H1 (cell line): Measurements from ENCODE around the gene ACP2. TPM values are rescaled to one million over a fixed set of nuclear protein-coding genes. Genes with fewer than 3 reads are reported as not detected.

Source experiments
- CTCF ChIA-PET: fragments of 300-600 bp; sonication (Branson Sonifier 250); formaldehyde crosslinking; loops from one replicate; lab custom pipeline; 2021; ENCODE audit not compliant: partially characterized antibody; lab: Charles Lee
- POLR2A ChIA-PET: fragments of 300-600 bp; sonication (Branson Sonifier 250); formaldehyde crosslinking; loops from one replicate; lab custom pipeline; 2021; ENCODE audit warnings: inconsistent platforms; ENCODE audit not compliant: partially characterized antibody; lab: Charles Lee
- DNase-seq, 2 experiments: peaks; one replicate each; pipeline versions ENCODE4 v3.0.0 to v3.0.0-alpha.2; 2010 to 2022; ENCODE audit warnings: low spot score in 2 of 2, low read depth in 1 of 2, mixed read lengths in 1 of 2
- FAIRE-seq: peaks from 2 replicates; lab custom pipeline; 2011; peaks lifted over from hg19 to GRCh38; lab: Jason Lieb, UNC
- H2AFZ ChIP-seq: 2 replicates; pipeline ENCODE4 v1.8.1; 2012; ENCODE audit warnings: low read length, inconsistent platforms
- H2AK5ac ChIP-seq: 2 replicates; pipeline ENCODE4 v1.6.1; 2013; ENCODE audit warnings: low read depth, low read length
- H2BK120ac ChIP-seq: replicated peaks from 2 replicates; pipeline ENCODE3; 2013; ENCODE audit warnings: low read depth, low read length, inconsistent platforms
- H2BK12ac ChIP-seq: 2 replicates; pipeline ENCODE4 v1.6.1; 2013; ENCODE audit warnings: low read depth, low read length
- H2BK15ac ChIP-seq: 2 replicates; pipeline ENCODE4 v1.6.1; 2013; ENCODE audit warnings: low read length
- H2BK20ac ChIP-seq: 2 replicates; pipeline ENCODE4 v1.6.1; 2013; ENCODE audit warnings: low read length
- H2BK5ac ChIP-seq: 2 replicates; pipeline ENCODE4 v1.6.1; 2013; ENCODE audit warnings: low read depth, low read length
- H3K14ac ChIP-seq: 2 replicates; pipeline ENCODE4 v1.6.1; 2013; ENCODE audit warnings: inconsistent platforms; ENCODE audit not compliant: insufficient read length
- H3K18ac ChIP-seq: 2 replicates; pipeline ENCODE4 v1.6.1; 2013; ENCODE audit warnings: low read length; ENCODE audit errors: extremely low read depth
- H3K23ac ChIP-seq: 2 replicates; pipeline ENCODE4 v1.6.1; 2013; ENCODE audit warnings: inconsistent platforms; ENCODE audit not compliant: insufficient read length
- H3K23me2 ChIP-seq: 2 replicates; pipeline ENCODE4 v1.6.1; 2013; ENCODE audit warnings: low read depth, low read length
- H3K27ac ChIP-seq: 2 replicates; pipeline ENCODE4 v1.6.1; 2011; ENCODE audit warnings: low read depth, low read length, inconsistent platforms
- H3K27me3 ChIP-seq, 4 experiments: replicated peaks in 1 of 4; 1 replicate in 1 of 4; 2 replicates in 3 of 4; pipeline versions ENCODE4 v1.6.1 to v1.8.1; 2011 to 2013; ENCODE audit warnings: low read length in 3 of 4, mild to moderate bottlenecking in 3 of 4, inconsistent platforms in 2 of 4, mixed read lengths in 2 of 4, moderate library complexity in 1 of 4; ENCODE audit not compliant: control insufficient read depth in 3 of 4, insufficient read depth in 3 of 4; ENCODE audit errors: extremely low read depth in 1 of 4
- H3K36me3 ChIP-seq, 4 experiments: 2 replicates each; pipeline versions ENCODE4 v1.6.1 to v1.8.1; 2011 to 2013; ENCODE audit warnings: mild to moderate bottlenecking in 4 of 4, low read length in 3 of 4, moderate library complexity in 2 of 4, control low read depth in 1 of 4, inconsistent platforms in 1 of 4; ENCODE audit not compliant: insufficient read depth in 4 of 4, control insufficient read depth in 2 of 4
- H3K4ac ChIP-seq: replicated peaks from 2 replicates; pipeline ENCODE3; 2013; ENCODE audit warnings: low read length, low read depth, mixed read lengths, inconsistent platforms; ENCODE audit not compliant: insufficient read length
- H3K4me1 ChIP-seq, 4 experiments: replicated peaks in 1 of 4; 1 replicate in 1 of 4; 2 replicates in 3 of 4; pipeline versions ENCODE4 v1.6.1 to v1.8.1; 2011 to 2013; ENCODE audit warnings: low read length in 3 of 4, inconsistent platforms in 2 of 4, mixed read lengths in 1 of 4; ENCODE audit not compliant: insufficient read depth in 4 of 4, control insufficient read depth in 3 of 4
- H3K4me2 ChIP-seq, 2 experiments: 2 replicates each; pipeline versions ENCODE4 v1.6.1 to v1.8.1; 2011 to 2013; ENCODE audit warnings: low read depth in 2 of 2, low read length in 2 of 2, control low read depth in 1 of 2, inconsistent platforms in 1 of 2, mild to moderate bottlenecking in 1 of 2; ENCODE audit not compliant: insufficient read depth in 1 of 2
- H3K4me3 ChIP-seq, 4 experiments: fragments of 200-600, 300-600 bp in 1 of 4; sonication (generic), shearing (Covaris generic), sonication (Bioruptor Twin) in 1 of 4; 2 replicates each; pipeline versions ENCODE4 v1.5.1 to v1.8.1; 2011 to 2016; ENCODE audit warnings: low read length in 4 of 4, low read depth in 3 of 4, control low read depth in 2 of 4, inconsistent platforms in 2 of 4, mild to moderate bottlenecking in 2 of 4, mixed read lengths in 1 of 4, moderate library complexity in 1 of 4; ENCODE audit not compliant: insufficient read depth in 2 of 4; ENCODE audit errors: extremely low read depth in 1 of 4
- H3K56ac ChIP-seq: replicated peaks from 2 replicates; pipeline ENCODE3; 2013; ENCODE audit warnings: low read depth, mild to moderate bottlenecking, mixed read lengths, low read length, inconsistent platforms; ENCODE audit not compliant: insufficient read length
- H3K79me1 ChIP-seq: 2 replicates; pipeline ENCODE4 v1.6.1; 2013; ENCODE audit warnings: low read depth, low read length, control low read depth
- H3K79me2 ChIP-seq, 2 experiments: 2 replicates each; pipeline versions ENCODE4 v1.6.1 to v1.8.1; 2012 to 2013; ENCODE audit warnings: low read length in 2 of 2, mild to moderate bottlenecking in 2 of 2, inconsistent platforms in 1 of 2; ENCODE audit not compliant: insufficient read depth in 2 of 2, control insufficient read depth in 1 of 2
- H3K9ac ChIP-seq, 4 experiments: replicated peaks in 1 of 4; 1 replicate in 1 of 4; 2 replicates in 3 of 4; pipeline versions ENCODE4 v1.6.1 to v1.8.1; 2011 to 2013; ENCODE audit warnings: low read depth in 3 of 4, low read length in 3 of 4, control low read depth in 2 of 4, mild to moderate bottlenecking in 2 of 4, moderate library complexity in 2 of 4, inconsistent platforms in 1 of 4; ENCODE audit errors: extremely low read depth in 1 of 4
- H3K9me3 ChIP-seq, 2 experiments: 2 replicates each; pipeline versions ENCODE4 v1.6.1 to v1.8.1; 2012 to 2013; ENCODE audit warnings: mild to moderate bottlenecking in 2 of 2, moderate library complexity in 2 of 2, control low read depth in 1 of 2, inconsistent platforms in 1 of 2, low read depth in 1 of 2, low read length in 1 of 2, mixed read lengths in 1 of 2; ENCODE audit not compliant: insufficient read depth in 2 of 2
- H4K20me1 ChIP-seq, 2 experiments: replicated peaks in 1 of 2; 2 replicates each; pipeline versions ENCODE3 to v1.8.1; 2011 to 2013; ENCODE audit warnings: inconsistent platforms in 2 of 2, low read length in 2 of 2, mild to moderate bottlenecking in 1 of 2; ENCODE audit not compliant: insufficient read depth in 2 of 2, control insufficient read depth in 1 of 2
- H4K5ac ChIP-seq: 2 replicates; pipeline ENCODE4 v1.6.1; 2013; ENCODE audit warnings: low read length, low read depth, mixed read lengths, inconsistent platforms; ENCODE audit not compliant: insufficient read length
- H4K8ac ChIP-seq: 2 replicates; pipeline ENCODE4 v1.8.0; 2013; ENCODE audit warnings: mild to moderate bottlenecking, moderate library complexity, low read length, inconsistent platforms; ENCODE audit not compliant: insufficient read depth; ENCODE audit errors: extremely low read depth
- H4K91ac ChIP-seq: replicated peaks from 2 replicates; pipeline ENCODE3; 2013; ENCODE audit warnings: low read length, mixed read lengths, inconsistent platforms; ENCODE audit not compliant: insufficient read length
- ATF2 ChIP-seq: IDR thresholded peaks from 2 replicates; pipeline ENCODE4 v1.6.1; 2012; ENCODE audit warnings: low read length, inconsistent platforms
- CBX5 ChIP-seq: fragments of 300-800, 300-1000 bp; sonication (generic); IDR thresholded peaks from 2 replicates; pipeline ENCODE4 v1.7.1; 2016; ENCODE audit warnings: antibody characterized with exemption, low read length, low read depth
- CHD2 ChIP-seq: IDR thresholded peaks from 2 replicates; pipeline ENCODE4 v1.6.1; 2012; ENCODE audit warnings: low read length, improper control_type of control experiment
- HDAC2 ChIP-seq, 2 experiments: fragments of 300-600 bp in 1 of 2; sonication (generic) in 1 of 2; IDR thresholded peaks; 2 replicates each; pipeline ENCODE4 v1.6.1; 2011 to 2012; ENCODE audit warnings: low read depth in 2 of 2, low read length in 2 of 2, mild to moderate bottlenecking in 2 of 2, moderate library complexity in 2 of 2, borderline replicate concordance in 1 of 2, inconsistent platforms in 1 of 2
- MAX ChIP-seq: IDR thresholded peaks from 2 replicates; pipeline ENCODE4 v1.6.1; 2012; ENCODE audit warnings: inconsistent platforms
- RBBP5 ChIP-seq: IDR thresholded peaks from 2 replicates; pipeline ENCODE4 v1.7.1; 2012; ENCODE audit warnings: low read depth, mild to moderate bottlenecking, inconsistent platforms, low read length, moderate library complexity, borderline replicate concordance
- SIN3A ChIP-seq, 2 experiments: IDR thresholded peaks in 1 of 2; conservative IDR thresholded peaks in 1 of 2; 2 replicates each; pipeline ENCODE4 v1.6.1; 2011 to 2012; ENCODE audit warnings: low read length in 2 of 2, improper control_type of control experiment in 1 of 2, low read depth in 1 of 2, mild to moderate bottlenecking in 1 of 2
- TBP ChIP-seq: IDR thresholded peaks from 2 replicates; pipeline ENCODE4 v1.6.1; 2011; ENCODE audit warnings: low read depth, low read length, improper control_type of control experiment
- YY1 ChIP-seq: IDR thresholded peaks from 2 replicates; pipeline ENCODE4 v1.6.1; 2011; ENCODE audit warnings: low read depth, mild to moderate bottlenecking, low read length
- WGBS, 2 experiments: shearing (Covaris generic) in 1 of 2; methylation state at CpG; one replicate each; pipeline versions ENCODE4 v1.1.6 to v1.1.7; 2013 to 2015; ENCODE audit warnings: low lambda C conversion rate in 2 of 2, mixed read lengths in 2 of 2, inconsistent platforms in 1 of 2, low coverage in 1 of 2, missing lambda C conversion rate in 1 of 2; ENCODE audit not compliant: insufficient replicate concordance in 2 of 2, insufficient coverage in 1 of 2, insufficient read length in 1 of 2; ENCODE audit errors: extremely low coverage in 1 of 2, missing lambda C conversion rate in 1 of 2; 5-methylcytosine and 5-hydroxymethylcytosine counted together
- polyA plus RNA-seq, 7 experiments: library from polyadenylated mRNA; depleted of rRNA in 3 of 7; stranded (reverse) in 5 of 7; unstranded in 2 of 7; fragments of >200 nt in 5 of 7; fragments of 200-250 nt in 2 of 7; gene quantifications; 1 replicate in 5 of 7; 2 replicates in 1 of 7; 4 replicates in 1 of 7; pipeline versions ENCODE4 v1.2.1 to v1.2.3, GENCODE V29; 2011 to 2013; ENCODE audit warnings: missing spikeins in 2 of 7, mixed read lengths in 2 of 7
- total RNA-seq: library from RNA; stranded (reverse); fragmentation: NEBNext Ultra II Directional; extraction: Animal tissue kit (Norgen Biotek cat#: 25700); gene quantifications from 2 replicates; pipeline ENCODE4 v1.2.1, GENCODE V29; 2021

ACP2 gene
- total and polyA plus RNA-seq, 2 of the 8 experiments (the other 6 are each of a cell fraction or from before 2014, with no cell fraction given) = 17.8 to 19.8 TPM

- Histone ChIP-seq H2AFZ (no peak overlapping the region), H2BK12ac (0 out of 2 replicates have a peak overlapping the region, but pooled peaks have one; percentile 75), H3K9me3 (no peaks in the 10 kb centered on the region), H3K4me2 (peak overlapping the region; percentile 58 to 65), H3K4ac (no peak overlapping the region), H3K14ac (no peak overlapping the region), H3K36me3 (no peaks in the 10 kb centered on the region; a peak in 1 of 8 replicates), H2BK5ac (peak overlapping the region; percentile 73; the same call in 1 of the 2 replicates), H4K5ac (peak overlapping the region; percentile 10), H3K4me3 (peak overlapping the region in 3 of 4 experiments; percentile 29 to 51 (median 32); a peak in 4 of 8 replicates), H3K4me1 (peaks cover 2 to 18% (median 9%) of the 10 kb centered on the region in 4 experiments), H3K27ac (peak overlapping the region; percentile 67; the same call in 1 of the 2 replicates), H4K8ac (peak overlapping the region; percentile 75; the same call in 1 of the 2 replicates), H2AK5ac (peak overlapping the region; percentile 58; the same call in 1 of the 2 replicates), H4K20me1 (no peaks in the 10 kb centered on the region), H2BK120ac (no peak overlapping the region), H4K91ac (no peak overlapping the region), H3K27me3 (no peaks in the 10 kb centered on the region), H2BK20ac (no peak overlapping the region), H3K18ac (peak overlapping the region; percentile 78), H3K79me1 (no peaks in the 10 kb centered on the region), H3K23ac (no peak overlapping the region), H3K79me2 (no peaks in the 10 kb centered on the region), H3K56ac (no peak overlapping the region), H3K9ac (peak overlapping the region in 2 of 4 experiments; percentile 22 to 23; a peak in 1 of 7 replicates), H2BK15ac (peak overlapping the region; percentile 72; the same call in 1 of the 2 replicates), H3K23me2 (peaks cover 3% of the 10 kb centered on the region)
- FAIRE-seq (no peak), DNase-seq (no peak)
- ChIA-PET POLR2A (interaction anchor here (0.8 to 7.1 kb wide), 11 partner anchors 8 to 80 kb away, joined by 3 to 47 read pairs (median 12); partner anchors contain the start of genes ACP2, ARFGAP2, DDB2 and MADD), CTCF (interaction anchor here (1.1 to 7.1 kb wide), 11 partner anchors 10 to 115 kb away, joined by 3 to 127 read pairs (median 35); partner anchors contain the start of genes ACP2, ARFGAP2, DDB2 and MADD)
- WGBS, 2 experiments = 72% methylated on average over 2 of the region's 2 CpGs; no CpG with 5 or more reads in 1 of the 2 experiments
- TF ChIP-seq RBBP5 (no peak), ATF2 (no peak), YY1 (no peak), CBX5 (no peak), CHD2 (no peak), TBP (no peak), SIN3A (conservative IDR thresholded peaks at IDR 0.05 in 1 of 2, IDR thresholded peaks at IDR 0.05 in 1 of 2; ENCODE audit: low read depth in 1 of 2, low read length in 2 of 2) (no peak), HDAC2 (IDR thresholded peaks at IDR 0.05; ENCODE audit: borderline replicate concordance in 1 of 2, low read depth in 2 of 2, low read length in 2 of 2) (no peak), MAX (no peak)
Measured at GRCh38 chr11:47257177-47257516, 8.5 kb upstream of the ACP2 start.
